ENCODE results near the gene IFIT3.

DNA sequence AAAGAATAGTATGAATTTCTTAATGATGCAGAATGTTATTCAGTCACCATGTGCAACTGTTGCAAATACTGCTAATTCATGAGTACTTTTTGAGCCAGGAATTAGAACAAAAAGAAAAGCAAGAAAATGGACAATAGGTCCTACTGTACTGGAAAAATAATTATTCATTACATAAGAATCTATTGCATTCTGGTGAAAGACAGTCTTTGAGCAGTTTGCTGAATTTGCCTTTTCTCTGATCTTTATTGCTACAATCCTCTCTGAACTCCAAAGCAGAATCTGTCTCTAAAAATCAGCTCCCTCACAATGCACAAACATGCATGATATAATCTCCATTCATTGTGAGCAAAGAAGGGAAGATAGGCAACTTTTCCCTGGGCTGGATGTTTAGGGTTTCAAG, 13.1 kb upstream of the IFIT3 start:
- TF ChIP-seq, protein P1, sequence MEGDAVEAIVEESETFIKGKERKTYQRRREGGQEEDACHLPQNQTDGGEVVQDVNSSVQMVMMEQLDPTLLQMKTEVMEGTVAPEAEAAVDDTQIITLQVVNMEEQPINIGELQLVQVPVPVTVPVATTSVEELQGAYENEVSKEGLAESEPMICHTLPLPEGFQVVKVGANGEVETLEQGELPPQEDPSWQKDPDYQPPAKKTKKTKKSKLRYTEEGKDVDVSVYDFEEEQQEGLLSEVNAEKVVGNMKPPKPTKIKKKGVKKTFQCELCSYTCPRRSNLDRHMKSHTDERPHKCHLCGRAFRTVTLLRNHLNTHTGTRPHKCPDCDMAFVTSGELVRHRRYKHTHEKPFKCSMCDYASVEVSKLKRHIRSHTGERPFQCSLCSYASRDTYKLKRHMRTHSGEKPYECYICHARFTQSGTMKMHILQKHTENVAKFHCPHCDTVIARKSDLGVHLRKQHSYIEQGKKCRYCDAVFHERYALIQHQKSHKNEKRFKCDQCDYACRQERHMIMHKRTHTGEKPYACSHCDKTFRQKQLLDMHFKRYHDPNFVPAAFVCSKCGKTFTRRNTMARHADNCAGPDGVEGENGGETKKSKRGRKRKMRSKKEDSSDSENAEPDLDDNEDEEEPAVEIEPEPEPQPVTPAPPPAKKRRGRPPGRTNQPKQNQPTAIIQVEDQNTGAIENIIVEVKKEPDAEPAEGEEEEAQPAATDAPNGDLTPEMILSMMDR (IDR thresholded peaks at IDR 0.05; ENCODE audit: low read depth, low read length), result no peak
- no peak for TF ChIP-seq EZH2phosphoT487 (IDR thresholded peaks at IDR 0.05; ENCODE audit: low read depth)
